Neural cell (in vitro differentiated cells): ENCODE results near the gene OR6P1.

ENCODE experiments used
- EP300 ChIP-seq: fragments of 450-650 bp; conservative IDR thresholded peaks from 2 replicates; pipeline ENCODE4 v1.6.1; 2014; ENCODE audit warnings: antibody characterized with exemption, mild to moderate bottlenecking, moderate library complexity; ENCODE audit not compliant: poor library complexity, severe bottlenecking
- MXI1 ChIP-seq: fragments of 450-650 bp; conservative IDR thresholded peaks from 2 replicates; pipeline ENCODE4 v1.6.1; 2014; ENCODE audit warnings: antibody characterized with exemption, mild to moderate bottlenecking; ENCODE audit not compliant: poor library complexity, severe bottlenecking
- SMC3 ChIP-seq: fragments of 450-650 bp; conservative IDR thresholded peaks from 2 replicates; pipeline ENCODE4 v1.6.1; 2014; ENCODE audit warnings: antibody characterized with exemption, mild to moderate bottlenecking, moderate library complexity; ENCODE audit not compliant: poor library complexity
- TAF1 ChIP-seq: IDR thresholded peaks from 2 replicates; pipeline ENCODE4 v1.6.1; 2012; ENCODE audit warnings: low read depth
- TF ChIP-seq, protein P1 (sequence below): fragments of 450-650 bp; IDR thresholded peaks from 2 replicates; pipeline ENCODE4 v1.5.1; 2014; ENCODE audit warnings: antibody characterized with exemption, mild to moderate bottlenecking, moderate library complexity; ENCODE audit not compliant: poor library complexity, severe bottlenecking

DNA sequence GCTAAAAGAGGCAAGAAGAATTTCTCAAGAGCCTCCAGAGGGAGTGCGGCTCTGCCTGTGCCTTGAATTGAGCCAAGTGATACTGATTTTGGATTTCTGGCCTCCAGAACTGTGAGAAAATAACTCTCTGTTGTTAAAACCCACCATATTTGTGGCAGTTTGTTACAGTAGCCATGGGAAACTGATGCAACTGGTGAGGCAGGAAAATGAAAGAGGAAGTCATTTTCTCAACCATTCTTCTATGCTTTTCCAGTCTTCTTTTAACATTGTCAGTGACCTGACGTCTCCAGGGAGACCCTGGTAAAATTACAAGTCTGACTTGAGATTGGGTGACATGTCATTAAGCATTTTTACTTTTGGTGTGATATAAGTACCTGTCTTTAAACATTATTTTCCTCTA is 5.8 kb downstream of the OR6P1 start:
- TF ChIP-seq, protein P1, sequence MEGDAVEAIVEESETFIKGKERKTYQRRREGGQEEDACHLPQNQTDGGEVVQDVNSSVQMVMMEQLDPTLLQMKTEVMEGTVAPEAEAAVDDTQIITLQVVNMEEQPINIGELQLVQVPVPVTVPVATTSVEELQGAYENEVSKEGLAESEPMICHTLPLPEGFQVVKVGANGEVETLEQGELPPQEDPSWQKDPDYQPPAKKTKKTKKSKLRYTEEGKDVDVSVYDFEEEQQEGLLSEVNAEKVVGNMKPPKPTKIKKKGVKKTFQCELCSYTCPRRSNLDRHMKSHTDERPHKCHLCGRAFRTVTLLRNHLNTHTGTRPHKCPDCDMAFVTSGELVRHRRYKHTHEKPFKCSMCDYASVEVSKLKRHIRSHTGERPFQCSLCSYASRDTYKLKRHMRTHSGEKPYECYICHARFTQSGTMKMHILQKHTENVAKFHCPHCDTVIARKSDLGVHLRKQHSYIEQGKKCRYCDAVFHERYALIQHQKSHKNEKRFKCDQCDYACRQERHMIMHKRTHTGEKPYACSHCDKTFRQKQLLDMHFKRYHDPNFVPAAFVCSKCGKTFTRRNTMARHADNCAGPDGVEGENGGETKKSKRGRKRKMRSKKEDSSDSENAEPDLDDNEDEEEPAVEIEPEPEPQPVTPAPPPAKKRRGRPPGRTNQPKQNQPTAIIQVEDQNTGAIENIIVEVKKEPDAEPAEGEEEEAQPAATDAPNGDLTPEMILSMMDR, result no peak
- no peak for TF ChIP-seq TAF1
- TF ChIP-seq SMC3, result no peak
- TF ChIP-seq MXI1, result no peak
- no peak for TF ChIP-seq EP300
